HFF-Myc (cell line): ENCODE results near the gene SYPL2.

Experiments
- DNase-seq: peaks from one replicate; pipeline ENCODE4 v3.0.0-alpha.2; 2011; ENCODE audit warnings: low read depth; ENCODE audit errors: extremely low read depth
- H3K4me3 ChIP-seq: replicated peaks from 2 replicates; pipeline ENCODE4 v1.5.1; 2011; ENCODE audit warnings: low read depth, mild to moderate bottlenecking, control low read depth, low read length
- CTCF ChIP-seq: IDR thresholded peaks from 2 replicates; pipeline ENCODE4 v1.5.1; 2012; ENCODE audit warnings: mild to moderate bottlenecking, low read depth, low read length, control low read depth; ENCODE audit errors: missing control alignments

Gene SYPL2

DNA sequence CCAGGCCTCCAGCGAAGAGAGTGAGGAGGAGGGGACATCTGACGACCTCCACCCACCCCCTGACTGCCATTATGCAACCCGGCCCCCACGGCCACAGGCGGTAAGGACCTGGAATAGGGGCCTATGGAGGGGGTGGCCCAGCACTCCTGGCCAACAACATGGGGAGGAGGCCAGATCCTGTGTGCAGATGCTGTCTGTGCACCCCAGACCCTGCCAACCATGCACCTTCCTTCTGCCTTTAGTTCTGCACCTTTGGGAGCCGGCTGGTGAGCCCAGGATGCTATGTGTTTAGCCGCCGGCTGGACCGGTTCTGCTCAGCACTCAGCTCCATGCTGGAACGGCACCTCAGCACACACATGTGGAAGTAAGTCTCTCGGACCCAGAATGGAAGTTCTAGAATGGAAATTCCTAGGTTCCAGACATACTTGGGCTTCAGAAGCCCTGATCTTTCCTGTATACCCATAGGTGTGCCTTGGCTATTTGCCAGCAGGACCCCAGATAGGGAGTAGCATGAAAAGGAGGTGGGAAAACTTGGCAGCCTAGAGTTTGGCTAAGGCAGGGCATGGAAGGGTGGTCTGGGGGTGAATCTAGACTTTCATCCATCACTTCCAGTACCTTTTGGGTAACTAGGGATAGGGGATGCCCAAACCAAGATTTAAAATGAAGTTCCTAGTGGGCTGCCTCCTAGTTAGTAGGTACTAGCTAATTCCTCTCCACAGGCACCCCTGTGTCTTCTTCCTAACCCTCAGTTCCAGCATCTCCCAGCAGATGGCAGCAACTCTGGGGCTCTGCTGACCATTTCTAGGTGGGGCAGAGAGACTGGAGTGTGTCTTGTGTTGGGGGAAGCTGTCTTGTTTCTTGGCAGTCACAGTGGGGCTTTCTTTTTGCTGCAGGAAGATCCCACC is 23.9 kb downstream of the SYPL2 start:
- H3K4me3 ChIP-seq = no peak overlapping the region
- peak; percentile 89 for TF ChIP-seq CTCF
- no peak for DNase-seq

GRCh38 chr1:109490934-109491302 is 24.6 kb downstream of the SYPL2 start:
- no peak for DNase-seq
- H3K4me3 ChIP-seq = no peak overlapping the region
- no peak for TF ChIP-seq CTCF

GRCh38 chr1:109491372-109491771 is 25.0 kb downstream of the SYPL2 start:
- no peak for DNase-seq
- TF ChIP-seq CTCF = no peak
- no peak overlapping the region for H3K4me3 ChIP-seq

DNA sequence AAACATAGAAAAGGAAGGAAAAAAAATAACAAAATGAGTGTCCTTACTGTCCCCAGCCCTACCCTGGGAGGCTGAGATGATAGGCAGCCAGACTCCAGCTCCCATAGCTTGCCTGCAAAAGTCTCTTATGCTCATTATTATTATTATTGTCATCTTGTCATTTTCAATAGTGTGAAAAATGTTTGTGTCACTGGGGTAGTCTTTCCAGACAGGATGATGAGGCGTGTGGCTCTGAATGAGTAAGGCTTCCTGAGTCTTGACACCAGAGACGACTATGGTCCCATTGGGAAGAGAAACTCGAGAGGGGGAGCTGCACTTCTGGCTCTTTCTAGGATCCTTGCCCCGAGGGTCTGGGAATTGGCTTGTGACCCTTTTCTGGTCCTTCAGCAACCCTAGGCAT is 26.4 kb downstream of the SYPL2 start:
- DNase-seq = no peak
- no peak for TF ChIP-seq CTCF
- no peak overlapping the region for H3K4me3 ChIP-seq

DNA sequence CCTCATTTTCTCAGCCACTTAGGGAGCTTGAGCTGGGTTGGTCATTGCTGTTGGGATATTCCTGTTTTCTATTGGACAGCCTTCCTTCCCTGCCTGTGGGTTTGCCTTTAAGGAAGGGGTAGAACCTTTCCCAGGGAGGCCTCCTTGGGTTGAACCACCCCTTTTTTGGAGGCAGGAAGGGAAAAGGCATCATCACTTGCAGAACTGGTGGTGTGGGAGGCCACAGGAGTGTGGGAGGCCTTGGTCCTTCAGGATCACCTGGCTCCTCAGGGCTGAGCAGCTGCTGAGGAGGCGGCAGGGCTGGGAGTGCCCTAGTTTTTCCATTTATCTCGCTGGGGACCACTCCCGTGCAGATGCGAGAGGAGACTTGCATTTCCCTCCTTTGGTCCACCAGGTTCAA is 26.9 kb downstream of the SYPL2 start:
- TF ChIP-seq CTCF = no peak
- H3K4me3 ChIP-seq = peak overlapping the region; percentile 70
- no peak for DNase-seq

- DNase-seq = no peak
- H3K4me3 ChIP-seq = peak within 1 kb of the TSS; percentile 70
- peak; percentile 97 for TF ChIP-seq CTCF
Observed at GRCh38 chr1:109493805-109494539, 27.6 kb downstream of the SYPL2 start, which contains the start of gene CYB561D1. Gene CYB561D1 (plus strand): TSS chr1:109494094. CDS start chr1:109494140, 46 bp downstream.
